ENCODE results near the gene COL21A1.

DNA sequence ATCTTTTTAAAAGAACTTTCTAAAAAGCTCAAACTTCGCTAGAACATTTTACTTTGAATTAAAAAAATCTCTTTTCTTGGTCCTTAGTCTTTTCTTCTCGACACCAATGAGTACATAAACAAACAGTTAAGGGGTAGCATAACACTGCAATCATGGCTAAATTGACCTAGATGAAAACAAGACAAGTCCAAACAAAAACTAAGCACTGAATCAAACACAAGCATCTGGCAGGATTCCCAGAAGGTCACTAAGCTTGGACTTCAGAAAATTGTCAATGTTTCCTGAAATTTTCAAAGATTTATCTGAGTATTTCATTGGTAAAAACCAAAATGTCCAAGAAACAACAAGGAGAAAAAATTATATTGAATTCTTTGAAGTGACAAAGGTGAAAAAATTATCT, 5.0 kb downstream of the COL21A1 start:
- TF ChIP-seq CTCF (IDR thresholded peaks at IDR 0.05), result no peak
- no peak for TF ChIP-seq POLR2AphosphoS5 (IDR thresholded peaks at IDR 0.05)
